Measurements from ENCODE around the gene M1AP. TPM values are rescaled to one million over a fixed set of nuclear protein-coding genes. Genes with fewer than 3 reads are reported as not detected.

M1AP gene
- total and polyA plus RNA-seq, 2 of the 8 experiments (the other 6 are each of a cell fraction or from before 2014, with no cell fraction given): 4.8 TPM

DNA sequence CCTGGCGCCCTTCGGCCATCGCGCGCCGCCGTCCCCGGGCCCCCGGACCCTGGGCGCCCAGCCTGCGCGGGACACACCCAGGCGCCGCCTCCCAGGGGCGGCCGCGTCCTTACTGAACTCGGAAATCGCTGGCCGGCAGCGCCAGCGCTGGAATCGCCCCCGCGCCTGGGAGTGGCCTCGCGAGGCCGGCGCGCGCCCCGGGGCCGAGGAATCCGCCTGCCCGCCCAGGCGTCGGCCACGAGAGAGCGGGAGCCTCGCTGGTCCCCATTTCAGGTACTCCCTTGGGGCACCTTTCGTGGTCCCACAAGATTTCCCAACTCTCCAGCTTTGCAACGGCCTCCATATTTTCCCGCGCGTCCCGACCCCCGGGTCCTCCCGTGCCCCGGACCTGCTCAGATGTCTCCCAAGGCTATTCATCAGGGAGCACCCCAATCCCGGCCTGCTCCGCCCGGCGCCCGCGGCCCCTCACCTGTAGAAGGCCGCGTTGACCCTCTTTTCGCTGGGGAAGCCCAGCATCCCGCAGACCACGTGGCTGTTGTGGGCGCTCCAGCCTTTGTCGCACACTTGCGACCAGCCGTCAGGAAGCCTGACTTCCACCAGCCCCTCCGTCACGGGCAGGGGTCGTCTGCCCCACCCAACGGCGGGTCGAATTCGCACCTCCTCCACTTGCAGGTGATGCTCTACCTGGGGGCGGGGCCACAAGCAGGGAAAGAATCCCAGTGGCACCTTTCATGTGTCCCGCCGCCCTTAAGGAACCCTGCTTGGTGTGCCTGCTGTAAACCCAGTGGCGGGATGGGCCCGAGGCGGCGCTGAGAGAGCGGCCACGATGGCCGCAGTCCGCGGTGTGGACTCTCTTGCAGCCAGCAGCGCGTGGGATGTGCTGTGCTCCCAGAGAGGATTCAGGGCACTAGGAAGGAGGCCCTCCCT is 99.0 kb downstream of the M1AP start:
- H3K27me3 ChIP-seq (replicated peaks in 1 of 4; ENCODE audit: control insufficient read depth in 3 of 4, extremely low read depth in 1 of 4, insufficient read depth in 3 of 4, low read length in 3 of 4): peaks cover 4 to 59% (median 28%) of the 10 kb centered on the region in 4 experiments
- peak overlapping the region; percentile 37; the same call in 1 of the 2 replicates for H2AFZ ChIP-seq (ENCODE audit: low read length)
- H4K5ac ChIP-seq (ENCODE audit: insufficient read length, low read depth, low read length): no peak overlapping the region
- H2BK12ac ChIP-seq (ENCODE audit: low read depth, low read length): no peak overlapping the region
- H3K56ac ChIP-seq (replicated peaks; ENCODE audit: insufficient read length, low read depth, low read length): peak overlapping the region; percentile 23
- 1% methylated on average over 67 of the region's 85 CpGs; no CpG with 5 or more reads in 1 of the 2 experiments for WGBS, 2 experiments (ENCODE audit: extremely low coverage in 1 of 2, insufficient coverage in 1 of 2, insufficient read length in 1 of 2, insufficient replicate concordance in 2 of 2, low coverage in 1 of 2, low lambda C conversion rate in 2 of 2, missing lambda C conversion rate in 1 of 2)
- H2AK5ac ChIP-seq (ENCODE audit: low read depth, low read length): peak overlapping the region; percentile 84; the same call in 1 of the 2 replicates
- no peak overlapping the region for H3K14ac ChIP-seq (ENCODE audit: insufficient read length)
- ChIA-PET POLR2A (ENCODE audit: partially characterized antibody) (interaction anchor here (1.0 to 2.9 kb wide), 10 partner anchors 9 to 77 kb away, joined by 3 to 17 read pairs (median 4); partner anchors contain the start of genes AUP1, CCDC142, HTRA2 and LBX2), CTCF (ENCODE audit: partially characterized antibody) (interaction anchor here (0.7 to 2.8 kb wide), 7 partner anchors 7 to 45 kb away, joined by 3 to 12 read pairs (median 3); no protein-coding TSS in a partner anchor)
- FAIRE-seq (no peak), DNase-seq (ENCODE audit: low read depth in 1 of 2, low spot score in 2 of 2) (peak in 1 of 2 experiments; percentile 87)
- H2BK15ac ChIP-seq (ENCODE audit: low read length): peak overlapping the region; percentile 12; the same call in 1 of the 2 replicates
- H3K79me2 ChIP-seq (ENCODE audit: control insufficient read depth in 1 of 2, insufficient read depth in 2 of 2, low read length in 2 of 2): no peaks in the 10 kb centered on the region
- H3K79me1 ChIP-seq (ENCODE audit: low read depth, low read length): no peaks in the 10 kb centered on the region; the same call in 1 of the 2 replicates
- no peak overlapping the region for H2BK20ac ChIP-seq (ENCODE audit: low read length)
- peaks cover under 1 to 5% of the 10 kb centered on the region in 2 experiments for H4K20me1 ChIP-seq (replicated peaks in 1 of 2; ENCODE audit: control insufficient read depth in 1 of 2, insufficient read depth in 2 of 2, low read length in 2 of 2)
- H3K4me3 ChIP-seq (ENCODE audit: extremely low read depth in 1 of 4, insufficient read depth in 2 of 4, low read depth in 3 of 4, low read length in 4 of 4): peak overlapping the region; percentile 62 to 90 (median 71)
- no peak overlapping the region for H4K91ac ChIP-seq (replicated peaks; ENCODE audit: insufficient read length, low read length)
- no peak overlapping the region for H3K23ac ChIP-seq (ENCODE audit: insufficient read length)
- H3K36me3 ChIP-seq (ENCODE audit: control insufficient read depth in 2 of 4, insufficient read depth in 4 of 4, low read length in 3 of 4): 0 out of 8 replicates have a peak, but pooled peaks cover 0 to 3% (median 0%) of the 10 kb centered on the region in 4 experiments
- no peaks in the 10 kb centered on the region for H3K9me3 ChIP-seq (ENCODE audit: insufficient read depth in 2 of 2, low read depth in 1 of 2, low read length in 1 of 2)
- H3K9ac ChIP-seq (replicated peaks in 1 of 4; ENCODE audit: extremely low read depth in 1 of 4, low read depth in 3 of 4, low read length in 3 of 4): peak overlapping the region; percentile 45 to 89 (median 74); a peak in 6 of 7 replicates
- H2BK120ac ChIP-seq (replicated peaks; ENCODE audit: low read depth, low read length): no peak overlapping the region
- peak overlapping the region; percentile 11; the same call in 1 of the 2 replicates for H3K27ac ChIP-seq (ENCODE audit: low read depth, low read length)
- H3K4me1 ChIP-seq (replicated peaks in 1 of 4; ENCODE audit: control insufficient read depth in 3 of 4, insufficient read depth in 4 of 4, low read length in 3 of 4): peaks cover 5 to 18% (median 7%) of the 10 kb centered on the region in 4 experiments
- peak overlapping the region; percentile 77 to 84 for H3K4me2 ChIP-seq (ENCODE audit: insufficient read depth in 1 of 2, low read depth in 2 of 2, low read length in 2 of 2)
- peak overlapping the region; percentile 79 for H3K18ac ChIP-seq (ENCODE audit: extremely low read depth, low read length)
- no peak overlapping the region for H3K4ac ChIP-seq (replicated peaks; ENCODE audit: insufficient read length, low read depth, low read length)
- no peak overlapping the region for H2BK5ac ChIP-seq (ENCODE audit: low read depth, low read length)
- H4K8ac ChIP-seq (ENCODE audit: extremely low read depth, insufficient read depth, low read length): peak overlapping the region; percentile 96
- peaks cover 18% of the 10 kb centered on the region for H3K23me2 ChIP-seq (ENCODE audit: low read depth, low read length)
- TF ChIP-seq YY1 (IDR thresholded peaks at IDR 0.05; ENCODE audit: low read depth, low read length): no peak
- no peak for TF ChIP-seq JUN (IDR thresholded peaks at IDR 0.05; ENCODE audit: low read depth, low read length)
- TF ChIP-seq CREB1 (IDR thresholded peaks at IDR 0.05): peak; percentile 78; the same call in 1 of the 2 replicates
- TF ChIP-seq PHF8 (conservative IDR thresholded peaks at IDR 0.05; ENCODE audit: low read depth, low read length): peak; percentile 71; the same call in 1 of the 2 replicates
- no peak for TF ChIP-seq CTBP2 (IDR thresholded peaks at IDR 0.05; ENCODE audit: borderline replicate concordance, insufficient read depth, insufficient read length, low read length)
- TF ChIP-seq SAP30 (IDR thresholded peaks at IDR 0.05; ENCODE audit: insufficient read depth, insufficient replicate concordance, low read length): peak; percentile 67
- peak in 1 of 2 experiments; percentile 63; a peak in 2 of 3 replicates for TF ChIP-seq POLR2A (IDR thresholded peaks at IDR 0.05; ENCODE audit: control extremely low read depth in 1 of 2, low read depth in 2 of 2, low read length in 2 of 2)
- no peak for TF ChIP-seq BACH1 (IDR thresholded peaks at IDR 0.05; ENCODE audit: low read length)
- TF ChIP-seq SUZ12 (IDR thresholded peaks at IDR 0.05; ENCODE audit: low read length): peak; percentile 62; the same call in 1 of the 2 replicates
- peak; percentile 46 for TF ChIP-seq ASH2L (IDR thresholded peaks at IDR 0.05; ENCODE audit: low read length)
- no peak for TF ChIP-seq ZNF274 (IDR thresholded peaks at IDR 0.05; ENCODE audit: borderline replicate concordance, extremely low read depth, low read length)
